ENCODE measurements around the gene NCOA3. TPM values are rescaled to one million over a fixed set of nuclear protein-coding genes. Genes with fewer than 3 reads are reported as not detected.

Gene NCOA3
- total RNA-seq, 1 donor from 2014 or later = 49.3 TPM

DNA sequence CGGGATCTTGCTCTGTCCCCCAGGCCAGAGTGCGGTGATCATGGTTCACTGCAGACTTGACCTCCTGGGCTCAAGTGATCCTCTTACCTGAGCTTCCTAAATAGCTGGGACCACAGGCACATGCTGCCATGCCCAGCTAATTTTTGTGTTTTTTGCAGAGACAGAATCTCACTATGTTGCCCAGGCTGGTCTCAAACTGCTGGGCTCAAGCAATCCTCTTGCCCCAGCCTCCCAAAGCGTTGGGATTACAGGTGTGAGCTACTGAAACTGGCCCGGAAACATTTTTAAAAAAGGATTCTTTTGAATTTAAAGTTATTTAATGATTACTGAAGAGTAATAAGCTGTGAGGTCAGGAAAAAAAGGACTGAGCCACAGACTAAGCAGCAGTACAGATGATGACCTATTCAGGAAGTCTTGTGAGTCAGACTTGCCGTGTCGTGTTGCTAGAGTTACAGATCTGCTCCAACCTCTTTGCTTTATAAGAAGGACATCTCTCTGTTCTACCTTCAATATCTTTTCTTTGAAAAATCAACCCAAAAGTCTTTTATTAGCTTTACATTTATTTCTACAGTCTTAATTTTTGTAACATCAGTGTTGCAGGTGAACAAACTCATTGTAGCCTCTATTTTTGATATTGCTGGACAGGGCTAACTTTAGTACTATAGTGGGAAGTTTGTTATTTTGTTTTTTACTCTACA is 108.7 kb downstream of the NCOA3 start:
- intact Hi-C loops (cut with DNase I) = no loop called here
- no peak for DNase-seq (ENCODE audit: low spot score)
- ATAC-seq = peak; percentile 70

DNA sequence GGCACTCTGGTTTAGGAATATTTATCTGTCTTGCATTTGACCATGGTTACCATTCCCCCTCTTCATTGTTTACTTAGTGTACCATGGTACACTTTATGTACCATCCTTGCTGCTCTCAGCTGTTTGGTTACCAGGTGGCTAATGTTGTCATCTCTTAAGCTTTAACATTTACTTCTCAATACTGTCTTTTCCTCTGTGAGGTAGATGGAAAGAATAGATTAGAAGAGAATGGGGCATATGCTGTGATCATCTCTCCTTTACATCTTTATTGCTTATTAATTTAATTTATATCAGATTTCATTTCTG is 109.2 kb downstream of the NCOA3 start:
- ATAC-seq = no peak
- intact Hi-C loops (cut with DNase I) = no loop called here
- DNase-seq (ENCODE audit: low spot score) = no peak

DNA sequence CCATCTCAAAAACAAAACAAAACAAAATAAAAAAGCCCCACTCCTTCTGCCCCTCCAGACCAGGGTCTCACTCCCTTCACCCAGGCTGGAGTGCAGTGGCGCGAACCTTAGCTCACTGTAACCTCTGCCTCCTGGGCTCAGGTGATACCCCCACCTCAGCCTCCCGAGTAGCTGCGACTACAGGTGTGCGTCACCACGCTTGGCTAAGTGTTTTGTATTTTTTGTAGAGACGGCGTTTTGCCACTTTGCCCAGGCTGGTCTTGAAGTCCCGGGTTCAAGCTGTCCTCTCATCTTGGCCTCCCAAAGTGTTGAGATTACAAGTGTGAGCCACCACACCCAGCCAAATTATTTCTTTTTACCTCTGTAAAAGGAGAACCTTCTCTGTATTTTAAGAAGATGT is 110.1 kb downstream of the NCOA3 start:
- intact Hi-C loops (cut with DNase I) = no loop called here
- ATAC-seq = no peak
- DNase-seq (ENCODE audit: low spot score) = no peak

DNA sequence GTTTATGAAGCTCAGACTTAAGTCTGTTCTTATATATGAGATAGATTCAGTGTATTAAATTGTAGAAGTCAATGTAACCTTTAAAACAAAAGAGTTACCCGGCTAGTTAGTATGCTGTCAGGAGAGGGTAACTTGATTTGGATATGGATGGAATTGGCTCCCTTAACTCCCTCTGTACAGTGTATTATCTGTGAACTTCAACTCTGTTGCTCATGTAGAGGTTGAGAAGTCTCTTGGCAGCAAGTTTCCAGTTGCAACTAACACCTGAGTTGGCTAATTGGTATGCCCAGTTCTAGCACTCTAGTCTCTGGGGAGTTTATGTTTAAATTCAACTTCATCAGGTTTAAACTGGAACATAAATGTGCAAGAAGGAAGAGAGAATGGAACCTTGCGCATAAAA is 111.0 kb downstream of the NCOA3 start:
- DNase-seq (ENCODE audit: low spot score) (no peak), ATAC-seq (no peak)
- intact Hi-C loops (cut with DNase I) = no loop called here

DNA sequence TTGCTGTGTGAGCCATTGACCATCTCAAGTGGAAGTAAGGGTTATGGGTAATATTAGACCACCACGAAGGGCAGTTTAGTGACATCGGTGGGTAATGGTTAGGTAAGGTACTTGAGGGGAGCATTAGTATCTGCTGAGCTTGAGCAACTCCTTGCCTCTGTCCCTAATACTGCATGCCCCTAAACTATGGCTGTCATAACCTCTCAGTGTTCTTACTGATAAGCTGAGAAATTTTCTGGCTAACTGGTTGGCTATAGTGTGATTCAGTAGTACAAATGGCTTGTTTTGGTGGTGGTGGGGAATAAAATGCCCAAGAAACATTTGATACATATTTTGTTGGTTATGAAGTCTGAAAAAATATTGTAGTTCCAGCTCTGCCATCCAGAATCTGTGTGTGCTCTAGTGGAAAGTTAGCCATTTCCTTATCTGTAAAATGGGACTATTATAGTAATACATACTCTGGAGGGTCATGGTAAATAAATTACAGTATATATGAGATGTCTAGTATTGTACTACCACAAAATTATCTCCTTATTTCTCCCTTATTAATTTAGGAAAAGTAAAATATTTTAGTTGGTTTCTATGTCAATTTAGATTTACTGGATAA is 113.1 kb downstream of the NCOA3 start:
- DNase-seq (ENCODE audit: low spot score) = no peak
- no peak for ATAC-seq
- intact Hi-C loops (cut with DNase I) = no loop called here

DNA sequence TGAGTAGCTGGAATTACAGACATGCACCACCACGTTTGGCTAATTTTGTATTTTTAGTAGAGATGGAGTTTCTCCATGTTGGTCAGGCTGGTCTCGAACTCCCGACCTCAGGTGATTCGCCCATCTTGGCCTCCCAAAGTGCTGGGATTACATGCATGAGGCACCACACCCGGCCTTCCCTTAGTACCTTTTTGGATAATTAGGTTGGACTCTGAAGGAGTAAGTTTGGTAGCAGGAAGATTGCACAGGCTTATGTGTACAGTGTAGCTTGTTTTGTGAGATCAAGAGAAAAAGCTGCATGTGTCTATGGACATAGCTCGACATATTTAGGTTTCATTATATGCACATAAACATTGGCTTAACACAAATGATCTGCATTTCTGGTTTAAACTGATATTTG is 116.8 kb downstream of the NCOA3 start:
- ATAC-seq (no peak), DNase-seq (ENCODE audit: low spot score) (no peak)
- intact Hi-C loops (cut with DNase I) = no loop called here

DNA sequence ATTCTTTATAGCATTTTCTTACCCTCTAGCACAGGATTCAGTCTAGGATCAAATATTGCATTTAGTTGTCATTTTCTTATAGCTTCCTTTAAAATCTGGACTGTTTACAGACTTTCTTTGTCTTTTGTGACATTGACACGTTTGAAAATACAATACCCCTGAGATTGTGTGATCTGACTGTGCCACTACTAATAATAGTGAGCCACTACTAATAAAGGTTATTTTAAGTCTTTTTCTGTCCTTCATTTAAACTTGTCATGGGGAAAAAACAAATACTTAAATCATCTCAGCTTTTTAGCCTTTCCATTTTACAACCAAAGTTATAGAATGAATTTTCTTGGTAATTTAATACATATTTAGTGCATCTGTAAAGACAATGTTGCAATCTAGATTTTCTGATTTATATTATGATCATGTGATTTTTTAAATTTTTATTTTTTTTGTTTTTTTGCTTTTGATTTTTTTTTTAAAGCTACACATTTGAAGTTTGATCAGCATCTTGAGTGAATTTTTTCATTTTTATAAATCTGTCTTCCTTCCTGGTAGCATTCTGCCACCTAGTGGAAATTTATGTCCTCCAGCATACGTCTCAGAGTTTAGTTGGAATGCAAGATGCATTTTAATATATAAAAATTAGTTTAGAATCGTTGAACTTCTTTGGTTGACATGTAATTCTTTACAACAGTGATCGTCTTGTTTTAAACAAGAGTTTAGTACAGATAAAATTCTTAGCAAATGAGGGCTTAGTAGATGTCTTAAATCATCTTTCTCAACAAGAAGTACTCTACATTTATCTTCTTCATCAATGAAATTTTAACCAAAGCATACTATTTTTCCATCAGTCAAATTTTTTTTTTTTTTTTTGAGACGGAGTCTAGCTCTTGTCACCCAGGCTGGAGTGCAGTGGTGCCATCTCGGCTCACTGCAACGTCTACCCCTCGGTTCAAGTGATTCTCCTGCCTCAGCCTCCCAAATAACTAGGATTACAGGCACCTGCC is 119.4 kb downstream of the NCOA3 start:
- intact Hi-C loops (cut with DNase I) = loop anchor here (10.0 kb wide), 1 partner anchor 866 kb away; no protein-coding TSS in a partner anchor
- no peak for DNase-seq (ENCODE audit: low spot score)
- peak; percentile 56 for ATAC-seq

DNA sequence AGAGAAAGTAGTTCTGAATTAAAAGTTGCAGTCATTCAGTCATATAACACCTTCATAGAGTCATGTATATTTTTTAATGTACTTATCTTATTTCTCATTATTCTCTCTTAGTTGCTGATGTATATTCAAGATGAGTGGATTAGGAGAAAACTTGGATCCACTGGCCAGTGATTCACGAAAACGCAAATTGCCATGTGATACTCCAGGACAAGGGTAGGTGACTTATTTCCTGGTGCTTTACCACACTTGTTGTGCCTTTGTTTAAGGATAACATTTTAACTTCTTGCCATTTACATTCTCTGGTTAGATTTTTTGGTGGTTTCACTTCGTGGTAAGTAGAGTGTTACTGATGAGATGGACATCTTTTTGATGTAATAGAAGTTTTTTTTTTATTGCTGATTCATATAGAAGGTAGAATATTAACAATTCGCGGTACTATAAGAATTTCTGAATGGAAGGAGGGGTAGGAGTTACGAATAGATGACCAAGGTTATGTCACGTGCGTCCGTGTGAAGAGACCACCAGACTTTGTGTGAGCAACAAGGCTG is 120.5 kb downstream of the NCOA3 start:
- no peak for ATAC-seq
- DNase-seq (ENCODE audit: low spot score) = no peak
- intact Hi-C loops (cut with DNase I) = loop anchor here (10.0 kb wide), 1 partner anchor 867 kb away; no protein-coding TSS in a partner anchor

DNA sequence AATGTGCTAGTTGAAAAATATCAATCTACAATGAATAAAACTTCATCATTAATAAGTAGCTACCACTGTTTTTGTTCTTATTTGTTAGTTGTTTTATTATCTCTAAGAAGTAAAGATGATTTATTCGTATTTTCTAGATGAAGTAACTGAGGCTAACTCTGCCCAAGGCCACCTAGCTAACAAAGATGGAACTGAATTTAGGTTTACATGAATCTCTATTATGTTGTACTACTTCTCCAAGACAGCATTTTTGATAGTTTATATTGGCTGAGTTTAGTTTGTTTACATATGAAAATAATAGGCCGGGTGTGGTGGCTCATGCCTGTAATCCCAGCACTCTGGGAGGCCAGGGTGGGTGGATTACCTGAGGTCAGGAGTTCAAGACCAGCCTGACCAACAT is 121.5 kb downstream of the NCOA3 start:
- DNase-seq (ENCODE audit: low spot score) (no peak), ATAC-seq (no peak)
- intact Hi-C loops (cut with DNase I) = loop anchor here (10.0 kb wide), 1 partner anchor 868 kb away; no protein-coding TSS in a partner anchor

DNA sequence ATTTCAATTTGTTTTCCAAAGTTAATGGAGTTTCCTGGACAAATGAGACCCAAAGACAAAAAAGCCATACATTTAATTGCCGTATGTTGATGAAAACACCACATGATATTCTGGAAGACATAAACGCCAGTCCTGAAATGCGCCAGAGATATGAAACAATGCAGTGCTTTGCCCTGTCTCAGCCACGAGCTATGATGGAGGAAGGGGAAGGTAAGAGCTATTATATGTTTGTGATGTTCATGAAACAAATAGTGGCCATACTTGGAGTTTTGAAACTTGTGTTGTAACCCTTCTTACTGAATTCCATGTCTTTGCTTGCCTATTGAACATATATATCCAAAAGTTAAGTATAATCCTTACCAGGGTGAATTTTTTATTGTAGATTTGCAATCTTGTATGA is 125.9 kb downstream of the NCOA3 start:
- DNase-seq (ENCODE audit: low spot score) (no peak), ATAC-seq (no peak)
- intact Hi-C loops (cut with DNase I) = loop anchor here (10.0 kb wide), 1 partner anchor 873 kb away; no protein-coding TSS in a partner anchor

DNA sequence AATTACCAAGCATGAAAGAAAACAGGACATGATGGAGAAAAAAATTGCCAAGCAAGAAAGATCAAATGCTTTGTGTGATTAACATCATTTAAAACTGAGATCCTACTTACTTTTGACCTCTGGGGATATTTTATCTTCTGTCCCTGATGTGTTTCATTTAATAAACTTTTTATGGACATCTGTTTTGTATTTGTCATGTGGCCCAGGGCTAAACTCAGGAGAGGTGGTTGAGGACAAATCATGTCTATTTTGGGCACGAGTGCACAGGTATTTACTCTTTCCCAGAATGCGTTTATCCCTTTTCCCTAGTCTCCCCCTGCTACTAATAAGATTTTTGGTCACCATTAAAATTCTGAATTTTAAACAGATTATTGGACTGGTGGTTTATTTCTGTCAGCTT is 128.2 kb downstream of the NCOA3 start:
- ATAC-seq (no peak), DNase-seq (ENCODE audit: low spot score) (no peak)
- intact Hi-C loops (cut with DNase I) = loop anchor here (10.0 kb wide), 1 partner anchor 875 kb away; no protein-coding TSS in a partner anchor

DNA sequence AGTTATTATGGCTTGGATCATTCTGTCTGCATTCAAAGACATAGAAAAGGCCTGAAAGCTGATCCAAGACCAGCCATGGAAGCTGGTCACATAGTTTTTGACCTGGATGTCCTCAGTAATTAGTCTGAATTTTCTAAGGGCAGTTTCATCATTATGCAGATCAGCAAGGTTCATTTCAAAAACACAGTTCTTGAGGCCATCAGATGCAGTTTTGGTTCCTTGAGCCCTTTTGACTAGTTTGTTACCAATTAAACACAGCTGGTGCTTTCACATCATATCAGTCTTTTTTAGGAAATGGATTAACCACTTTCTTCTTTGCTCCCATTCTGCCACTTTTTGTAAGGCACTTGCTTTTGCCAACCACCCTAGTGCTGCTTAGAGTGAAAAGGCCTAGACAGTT is 129.4 kb downstream of the NCOA3 start:
- ATAC-seq (no peak), DNase-seq (ENCODE audit: low spot score) (no peak)
- intact Hi-C loops (cut with DNase I) = no loop called here

DNA sequence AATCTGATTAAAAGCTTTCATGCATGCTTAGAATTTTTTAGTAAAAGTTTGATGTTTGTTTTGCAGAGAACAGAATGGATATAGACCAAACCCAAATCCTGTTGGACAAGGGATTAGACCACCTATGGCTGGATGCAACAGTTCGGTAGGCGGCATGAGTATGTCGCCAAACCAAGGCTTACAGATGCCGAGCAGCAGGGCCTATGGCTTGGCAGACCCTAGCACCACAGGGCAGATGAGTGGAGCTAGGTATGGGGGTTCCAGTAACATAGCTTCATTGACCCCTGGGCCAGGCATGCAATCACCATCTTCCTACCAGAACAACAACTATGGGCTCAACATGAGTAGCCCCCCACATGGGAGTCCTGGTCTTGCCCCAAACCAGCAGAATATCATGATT is 133.6 kb downstream of the NCOA3 start:
- intact Hi-C loops (cut with DNase I) = no loop called here
- DNase-seq (ENCODE audit: low spot score) (no peak), ATAC-seq (no peak)

DNA sequence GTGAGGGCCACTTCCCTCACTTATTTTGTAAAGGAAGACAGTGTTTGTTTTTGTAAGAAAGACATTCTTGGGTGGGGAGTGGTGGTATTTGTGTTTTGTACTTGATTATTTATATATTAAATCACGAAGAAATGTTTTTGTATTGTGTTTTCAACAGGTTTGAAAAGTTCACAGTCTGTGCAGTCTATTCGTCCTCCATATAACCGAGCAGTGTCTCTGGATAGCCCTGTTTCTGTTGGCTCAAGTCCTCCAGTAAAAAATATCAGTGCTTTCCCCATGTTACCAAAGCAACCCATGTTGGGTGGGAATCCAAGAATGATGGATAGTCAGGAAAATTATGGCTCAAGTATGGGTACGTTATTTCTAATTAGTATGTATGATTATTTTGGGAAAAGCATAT is 137.2 kb downstream of the NCOA3 start:
- intact Hi-C loops (cut with DNase I) = no loop called here
- ATAC-seq (peak; percentile 18), DNase-seq (ENCODE audit: low spot score) (no peak)

DNA sequence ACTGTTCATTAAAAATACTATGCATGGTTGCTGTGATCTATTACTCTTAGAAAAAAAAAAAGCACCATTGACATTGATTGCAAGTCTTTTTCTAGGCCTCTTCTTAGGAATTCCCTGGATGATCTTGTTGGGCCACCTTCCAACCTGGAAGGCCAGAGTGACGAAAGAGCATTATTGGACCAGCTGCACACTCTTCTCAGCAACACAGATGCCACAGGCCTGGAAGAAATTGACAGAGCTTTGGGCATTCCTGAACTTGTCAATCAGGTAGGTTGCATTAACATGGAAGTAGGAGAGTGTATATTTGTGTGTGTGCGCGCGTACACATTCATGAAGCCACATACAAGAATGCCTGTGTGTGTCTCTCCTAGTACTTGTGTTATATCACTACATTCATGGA is 140.4 kb downstream of the NCOA3 start:
- ATAC-seq (peak; percentile 69), DNase-seq (ENCODE audit: low spot score) (no peak)
- intact Hi-C loops (cut with DNase I) = no loop called here

DNA sequence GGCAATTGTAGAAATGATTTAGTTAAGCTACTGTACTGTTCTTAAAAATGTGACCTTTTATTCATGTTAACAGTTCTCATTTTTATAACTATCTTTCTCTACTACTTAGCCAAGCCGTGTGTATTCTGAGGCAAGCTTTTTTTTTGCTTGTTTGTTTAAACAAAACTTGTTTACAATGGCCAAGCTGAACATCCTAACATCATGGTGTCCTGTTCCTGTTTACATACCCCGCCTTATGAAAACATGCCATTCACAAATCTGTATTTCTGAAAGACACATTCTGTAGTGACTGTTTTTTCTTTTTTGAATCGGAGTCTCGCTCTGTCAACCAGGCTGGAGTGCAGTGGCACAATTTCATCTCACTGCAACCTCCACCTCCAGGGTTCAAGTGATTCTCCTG is 140.9 kb downstream of the NCOA3 start:
- intact Hi-C loops (cut with DNase I) = no loop called here
- ATAC-seq (no peak), DNase-seq (ENCODE audit: low spot score) (no peak)

DNA sequence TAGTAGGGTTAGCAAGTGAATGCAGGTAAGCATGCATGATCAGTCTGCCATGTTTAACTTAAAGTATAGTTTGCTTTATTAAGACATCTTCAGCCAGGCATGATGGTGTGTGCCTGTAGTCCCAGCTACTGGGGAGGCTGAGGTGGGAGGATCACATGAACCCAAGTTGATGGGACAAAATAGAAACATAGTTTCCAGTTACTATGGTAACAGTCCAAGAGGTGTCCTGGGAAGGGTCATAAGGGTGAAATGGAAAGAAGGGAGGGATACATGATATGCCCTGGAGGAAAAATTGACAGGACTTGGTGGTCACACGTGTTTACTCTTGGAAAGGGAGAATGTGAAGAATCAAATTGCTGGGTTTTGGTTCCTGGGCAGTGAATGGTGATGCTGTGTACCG is 143.9 kb downstream of the NCOA3 start:
- no peak for DNase-seq (ENCODE audit: low spot score)
- intact Hi-C loops (cut with DNase I) = no loop called here
- ATAC-seq = no peak

DNA sequence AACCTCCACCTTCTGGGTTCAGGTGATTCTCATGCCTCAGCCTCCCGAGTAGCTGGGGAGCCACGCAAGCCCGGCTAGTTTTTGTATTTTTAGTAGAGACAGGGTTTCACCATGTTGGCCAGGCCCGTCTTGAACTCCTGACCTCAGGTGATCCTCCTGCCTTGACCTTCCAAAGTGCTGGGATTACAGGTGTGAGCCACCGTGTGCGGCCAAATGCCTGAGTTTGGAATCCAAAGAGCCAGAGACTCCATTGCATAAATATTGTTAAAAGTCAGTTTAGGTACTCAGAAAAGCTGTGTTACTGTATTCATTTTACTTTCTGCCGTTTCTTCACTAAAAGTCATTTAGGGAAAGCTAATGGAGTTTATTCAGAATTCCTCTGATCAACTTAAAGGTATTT is 146.3 kb downstream of the NCOA3 start:
- DNase-seq (ENCODE audit: low spot score) (no peak), ATAC-seq (no peak)
- intact Hi-C loops (cut with DNase I) = no loop called here

DNA sequence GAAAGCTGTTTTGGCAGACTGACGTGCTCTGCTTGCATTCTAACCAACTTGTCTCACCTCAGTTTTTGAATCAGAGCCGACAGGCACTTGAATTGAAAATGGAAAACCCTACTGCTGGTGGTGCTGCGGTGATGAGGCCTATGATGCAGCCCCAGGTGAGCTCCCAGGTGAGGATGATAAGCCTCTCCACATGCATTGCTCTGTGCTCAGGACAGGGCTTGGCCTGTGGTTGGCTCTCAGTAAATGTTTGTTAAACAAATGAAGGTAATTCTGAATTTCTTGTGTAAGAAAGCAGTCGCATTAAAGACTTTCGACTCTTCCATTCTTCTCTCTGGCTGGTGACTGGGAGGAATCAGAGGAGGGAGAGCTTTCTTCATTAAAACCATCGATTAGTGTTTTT is 147.3 kb downstream of the NCOA3 start:
- DNase-seq (ENCODE audit: low spot score) (no peak), ATAC-seq (no peak)
- intact Hi-C loops (cut with DNase I) = no loop called here

DNA sequence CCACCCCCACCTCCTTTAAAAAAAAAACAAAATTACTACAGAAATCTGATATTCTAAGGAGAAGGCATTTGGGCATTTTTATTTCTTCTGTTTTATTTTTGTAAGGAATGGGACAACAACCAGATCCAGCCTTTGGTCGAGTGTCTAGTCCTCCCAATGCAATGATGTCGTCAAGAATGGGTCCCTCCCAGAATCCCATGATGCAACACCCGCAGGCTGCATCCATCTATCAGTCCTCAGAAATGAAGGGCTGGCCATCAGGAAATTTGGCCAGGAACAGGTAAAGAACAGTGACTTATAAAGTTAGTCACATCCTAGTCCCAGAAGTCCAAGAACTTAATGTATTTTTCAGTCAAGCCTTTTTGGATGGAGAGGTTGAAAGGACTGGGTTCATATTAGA is 150.6 kb downstream of the NCOA3 start:
- intact Hi-C loops (cut with DNase I) = no loop called here
- ATAC-seq = no peak
- no peak for DNase-seq (ENCODE audit: low spot score)
